NCI-H2171 treated with DMSO at 0.1 percent for 48 hours (cell line): ENCODE measurements around the gene ZMYM2.
"Not testable (repeated sequence)": the region's sequence is repeated elsewhere in the genome, so short reads cannot be mapped to it uniquely, and the experiment has no call there.

ENCODE experiments used
- DNase-seq: peaks from one replicate; lab custom pipeline; 2025; lab: John Stamatoyannopoulos, UW

The ZMYM2 gene

DNA sequence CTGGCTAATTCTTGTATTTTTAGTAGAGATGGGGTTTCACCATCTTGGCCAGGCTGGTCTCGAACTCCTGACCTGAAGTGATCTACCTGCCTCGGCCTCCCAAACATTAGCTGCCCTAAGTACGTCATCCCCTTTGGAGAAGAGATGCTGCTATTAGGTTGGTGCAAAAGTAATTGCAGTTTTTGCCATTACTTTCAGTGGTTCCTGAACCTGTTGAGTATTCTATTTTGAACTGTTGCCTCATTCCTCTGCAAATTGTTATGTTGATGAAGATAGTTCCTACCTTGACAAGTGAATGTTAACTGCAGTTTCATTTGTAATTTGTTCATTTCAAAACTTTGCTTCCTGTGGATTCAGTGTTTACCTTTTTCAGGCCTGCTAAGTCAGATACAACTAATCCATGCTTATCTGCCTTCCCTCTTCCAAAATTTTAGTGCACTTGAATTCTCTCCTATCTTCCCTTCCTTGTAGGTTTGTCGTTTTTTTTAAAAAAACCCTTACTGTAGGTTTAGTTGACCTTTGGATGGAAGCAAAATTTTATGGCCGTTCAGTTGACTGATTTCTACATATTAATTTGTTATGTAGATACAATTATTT is 24.0 kb downstream of the ZMYM2 start:
- no peak for DNase-seq

DNA sequence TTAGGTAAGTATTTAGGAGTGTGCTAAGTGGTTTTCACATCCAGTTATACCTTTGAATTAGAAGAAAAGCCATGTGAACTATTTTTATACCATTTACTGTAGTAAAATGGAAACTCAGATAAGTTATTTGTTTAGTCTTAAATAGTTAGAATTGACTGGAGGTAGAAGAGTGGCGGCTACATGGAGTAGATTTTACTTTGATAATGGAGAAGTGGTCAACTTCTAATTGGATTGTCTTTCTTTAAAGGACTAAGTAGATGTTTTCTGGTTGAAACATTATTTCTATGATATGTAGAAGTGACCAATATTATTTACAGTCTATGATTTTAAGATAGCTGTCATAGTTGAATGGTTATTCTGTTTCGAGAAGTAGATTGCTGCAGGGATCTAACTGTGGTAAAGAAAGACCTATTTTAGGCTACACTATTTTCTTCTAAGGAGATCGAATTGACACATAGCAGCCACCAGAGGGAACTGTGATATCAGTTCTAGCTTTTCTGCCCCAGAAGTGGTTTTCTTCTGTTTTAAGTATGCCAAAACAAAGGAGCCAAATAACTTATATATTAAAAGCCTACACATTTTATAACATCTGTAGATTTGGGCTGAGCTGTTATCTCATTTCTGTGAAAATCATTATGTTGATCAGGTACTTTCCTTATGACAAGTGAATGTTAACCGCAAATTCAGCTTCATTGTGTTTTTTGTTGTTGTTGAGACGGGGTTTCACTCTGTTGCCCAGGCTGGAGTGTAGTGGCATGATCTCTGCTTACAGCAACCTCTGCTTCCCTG is 26.1 kb downstream of the ZMYM2 start:
- DNase-seq, result peak; percentile 9

DNA sequence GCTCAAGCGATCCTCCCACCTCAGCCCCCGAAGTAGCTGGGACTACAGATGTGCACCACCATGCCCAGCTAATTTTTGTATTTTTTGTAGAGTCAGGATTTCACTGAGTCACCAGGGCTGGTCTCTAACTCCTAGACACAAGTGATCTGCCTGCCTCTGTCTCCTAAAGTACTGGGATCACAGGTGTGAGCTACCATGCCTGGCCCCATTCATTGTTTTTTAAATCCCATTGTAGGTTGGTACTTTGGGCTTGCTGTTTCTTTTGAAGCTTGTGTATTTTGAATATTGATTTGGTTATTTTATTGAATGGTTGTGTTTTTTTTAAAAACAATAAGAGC is 26.7 kb downstream of the ZMYM2 start:
- no peak for DNase-seq

DNA sequence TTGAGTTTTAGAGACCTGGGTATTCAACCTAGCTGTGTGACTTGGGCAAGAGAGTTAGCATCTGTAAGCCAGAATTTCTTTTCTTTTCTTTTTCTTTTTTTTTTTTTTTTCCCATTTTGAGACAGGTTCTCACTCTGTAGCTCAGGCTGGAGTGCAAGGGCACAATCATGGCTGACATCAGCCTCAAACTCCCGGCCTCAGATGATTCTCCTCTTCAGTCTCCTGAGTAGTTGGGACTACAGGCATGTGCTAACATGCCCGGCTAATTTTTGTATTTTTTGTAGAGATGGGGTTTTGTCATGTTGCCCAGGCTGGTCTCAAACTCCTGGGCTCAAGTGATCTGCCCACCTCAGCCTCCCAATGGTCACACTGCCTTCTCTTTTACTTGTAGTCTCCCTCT is 33.0 kb downstream of the ZMYM2 start:
- no peak for DNase-seq

DNA sequence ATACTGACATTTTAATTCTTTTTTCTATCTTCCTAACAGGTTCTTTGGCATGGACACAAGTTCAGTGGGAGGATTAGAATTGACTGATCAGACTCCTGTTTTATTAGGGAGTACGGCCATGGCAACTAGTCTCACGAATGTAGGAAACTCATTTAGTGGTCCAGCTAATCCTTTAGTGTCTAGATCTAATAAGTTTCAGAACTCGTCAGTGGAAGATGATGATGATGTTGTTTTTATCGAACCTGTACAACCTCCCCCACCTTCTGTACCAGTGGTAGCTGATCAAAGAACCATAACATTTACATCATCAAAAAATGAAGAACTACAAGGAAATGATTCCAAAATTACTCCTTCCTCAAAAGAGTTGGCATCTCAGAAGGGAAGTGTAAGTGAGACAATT is 34.5 kb downstream of the ZMYM2 start:
- no peak for DNase-seq

DNA sequence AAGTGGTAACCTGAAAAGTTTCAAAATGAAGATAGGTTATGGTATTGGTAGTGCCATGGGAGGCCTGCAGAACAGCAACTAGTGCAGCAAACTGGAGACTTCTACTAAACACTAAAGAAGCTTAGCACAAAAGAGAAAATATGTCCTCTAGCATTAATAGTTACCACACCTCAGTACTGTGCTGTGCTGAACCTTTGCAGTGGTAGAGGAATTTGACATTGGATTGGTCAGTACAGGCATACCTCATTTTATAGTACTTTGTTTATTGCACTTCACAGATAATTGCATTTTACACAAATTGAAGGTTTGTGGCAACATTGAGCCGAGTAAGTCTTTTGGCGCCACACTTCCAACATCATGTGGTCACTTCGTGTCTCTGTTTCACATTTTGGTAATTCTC is 40.4 kb downstream of the ZMYM2 start:
- no peak for DNase-seq

DNA sequence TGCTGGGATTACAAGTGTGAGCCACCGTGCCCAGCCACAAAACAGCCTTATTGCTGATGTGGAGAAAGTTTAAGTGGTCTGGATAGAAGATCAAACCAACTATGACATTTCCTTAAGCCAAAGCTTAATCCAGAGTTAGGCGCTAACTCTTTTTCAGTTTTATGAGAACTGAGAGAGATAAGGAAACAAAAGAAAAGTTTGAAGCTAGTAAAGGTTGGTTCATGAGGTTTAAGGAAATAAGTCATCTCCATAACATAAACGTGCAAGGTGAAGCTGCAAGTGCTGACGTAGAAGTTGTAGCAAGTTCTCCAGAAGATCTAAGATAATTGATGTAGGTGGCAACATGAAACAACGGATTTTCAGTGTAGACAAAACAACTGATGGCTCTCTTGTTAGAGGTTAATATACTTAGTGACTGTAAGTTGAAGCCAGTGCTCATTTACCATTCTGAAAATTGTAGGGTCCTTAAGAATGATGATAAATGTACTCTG is 41.6 kb downstream of the ZMYM2 start:
- DNase-seq, result no peak

DNA sequence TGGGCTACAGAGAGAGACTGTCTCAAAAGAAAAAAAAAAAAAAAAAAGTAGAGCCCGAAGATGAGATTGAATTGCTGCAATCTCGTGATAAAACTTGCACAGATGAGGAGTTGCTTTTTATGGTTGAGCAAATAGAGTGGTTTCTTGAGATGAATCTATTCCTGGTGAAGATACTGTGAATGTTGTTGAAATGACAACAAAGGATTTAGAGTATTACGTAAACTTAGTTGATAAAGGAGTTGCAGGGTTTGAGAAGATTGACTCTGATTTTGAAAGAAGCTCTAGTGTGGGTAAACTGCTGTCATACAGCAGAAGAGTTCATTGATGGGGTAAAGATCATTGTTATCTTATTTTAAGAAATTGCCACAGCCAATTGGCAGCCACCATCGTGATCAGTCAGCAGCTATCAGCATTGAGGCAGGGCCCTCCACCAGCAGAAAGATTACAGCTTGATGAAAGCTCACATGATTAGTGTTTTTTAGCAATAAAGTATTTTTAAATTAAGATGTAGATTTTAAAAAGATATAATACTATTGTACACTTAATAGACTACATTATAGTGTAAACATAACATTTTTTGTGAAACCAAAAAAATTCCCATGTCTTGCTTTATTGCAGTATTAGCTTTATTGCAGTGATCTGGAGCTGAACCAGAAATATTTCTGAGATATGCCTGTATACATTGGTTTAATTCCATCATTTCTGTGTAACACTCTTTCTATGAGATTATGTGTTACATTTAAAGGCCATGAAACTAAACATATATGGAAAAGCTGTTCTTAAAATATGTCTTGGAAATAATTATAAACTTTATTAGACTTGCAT is 43.1 kb downstream of the ZMYM2 start:
- DNase-seq, result no peak

DNA sequence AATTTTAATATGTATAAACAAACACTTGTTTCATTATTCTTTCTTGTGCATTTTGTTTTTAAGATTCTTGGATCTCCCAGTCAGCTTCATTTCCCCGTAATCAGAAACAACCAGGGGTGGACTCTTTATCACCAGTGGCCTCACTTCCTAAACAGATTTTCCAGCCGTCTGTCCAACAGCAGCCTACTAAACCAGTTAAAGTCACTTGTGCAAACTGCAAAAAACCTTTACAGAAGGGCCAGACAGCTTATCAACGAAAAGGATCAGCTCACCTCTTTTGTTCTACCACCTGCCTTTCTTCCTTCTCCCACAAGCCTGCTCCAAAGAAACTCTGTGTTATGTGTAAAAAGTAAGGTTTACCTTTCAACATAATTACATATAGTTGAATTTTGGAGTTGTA is 44.3 kb downstream of the ZMYM2 start:
- no peak for DNase-seq

DNA sequence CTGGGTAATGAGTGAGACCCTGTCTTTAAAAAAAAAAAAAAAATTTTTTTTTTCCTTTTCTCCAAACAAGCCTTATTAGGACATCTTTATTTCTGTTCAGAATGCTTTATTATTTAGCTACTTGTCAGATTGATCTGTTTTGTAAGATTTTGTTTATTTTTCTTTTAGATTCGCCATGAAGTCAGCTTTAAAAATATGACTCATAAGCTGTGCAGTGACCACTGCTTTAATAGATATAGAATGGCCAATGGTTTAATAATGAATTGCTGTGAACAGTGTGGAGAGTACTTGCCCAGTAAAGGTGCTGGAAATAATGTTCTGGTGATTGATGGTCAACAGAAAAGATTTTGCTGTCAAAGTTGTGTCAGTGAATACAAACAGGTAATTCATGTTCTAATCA is 47.7 kb downstream of the ZMYM2 start:
- no peak for DNase-seq

DNA sequence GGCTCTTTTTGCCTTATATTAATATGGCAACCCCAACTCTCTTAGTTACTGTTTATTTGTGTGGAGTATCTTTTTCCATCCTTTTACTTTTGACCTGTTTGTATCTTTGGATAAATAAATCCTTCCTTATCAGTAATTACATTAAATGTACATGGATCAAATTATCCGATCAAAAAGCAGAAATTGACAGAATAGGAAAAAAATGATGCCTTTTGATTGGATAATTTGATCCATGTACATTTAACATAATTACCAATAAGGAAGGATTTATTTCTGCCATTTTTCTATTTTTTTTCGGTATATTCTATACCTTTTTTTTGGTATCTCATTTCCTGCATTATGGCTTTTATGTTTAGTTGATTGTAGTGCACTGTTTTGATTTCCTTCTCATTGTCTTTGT is 57.2 kb downstream of the ZMYM2 start:
- no peak for DNase-seq

DNA sequence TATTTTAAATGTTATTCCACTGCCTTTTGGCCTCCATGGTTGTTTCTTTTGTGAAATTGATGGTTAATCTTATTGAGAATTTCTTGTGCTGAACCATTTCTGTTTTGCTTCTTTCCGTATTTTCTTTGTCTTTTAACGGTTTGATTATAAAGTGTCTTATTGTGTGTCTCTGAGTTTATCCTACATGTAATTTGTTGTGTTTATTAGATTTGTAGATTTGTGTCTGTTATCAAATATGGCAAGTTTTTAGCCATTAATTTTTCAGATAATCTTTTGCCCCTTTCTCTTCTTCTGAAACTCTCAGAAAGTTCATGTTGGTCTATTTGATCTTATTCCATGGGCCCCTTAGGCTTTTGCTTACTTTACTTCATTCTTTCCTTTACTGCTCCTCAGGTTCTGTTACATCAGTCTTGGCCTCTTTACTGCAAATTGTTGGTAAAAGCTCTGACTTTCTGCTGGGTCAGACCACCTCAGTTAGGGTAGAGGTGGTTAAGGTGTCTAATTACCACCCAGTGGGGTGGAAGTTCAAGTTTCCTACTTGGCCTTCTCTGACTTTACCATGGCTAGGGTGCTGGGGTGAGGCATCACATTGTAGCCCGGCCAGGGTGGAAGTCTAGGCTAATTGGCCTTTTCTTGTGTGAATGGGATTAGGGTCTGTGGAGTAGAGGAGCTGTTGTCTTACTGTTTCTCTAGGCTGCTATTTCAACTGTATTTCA is 58.3 kb downstream of the ZMYM2 start:
- no peak for DNase-seq

DNA sequence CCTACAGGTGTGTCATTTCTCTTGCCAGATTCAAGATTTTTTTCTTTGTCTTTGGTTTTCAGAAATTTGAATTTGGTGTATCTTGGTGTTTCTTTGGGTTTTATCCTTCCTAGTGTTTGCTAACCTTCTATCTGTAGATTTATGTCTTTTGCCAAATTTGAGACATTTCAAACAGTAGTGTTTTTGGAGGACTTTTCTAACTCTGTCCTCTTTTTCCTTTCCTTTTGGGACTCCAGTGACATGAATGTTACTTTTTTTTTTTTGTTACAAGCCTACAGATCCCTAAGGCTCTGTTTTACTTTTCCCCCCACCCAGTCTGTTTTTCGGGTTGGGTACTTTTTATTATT is 58.8 kb downstream of the ZMYM2 start:
- DNase-seq, result no peak

DNA sequence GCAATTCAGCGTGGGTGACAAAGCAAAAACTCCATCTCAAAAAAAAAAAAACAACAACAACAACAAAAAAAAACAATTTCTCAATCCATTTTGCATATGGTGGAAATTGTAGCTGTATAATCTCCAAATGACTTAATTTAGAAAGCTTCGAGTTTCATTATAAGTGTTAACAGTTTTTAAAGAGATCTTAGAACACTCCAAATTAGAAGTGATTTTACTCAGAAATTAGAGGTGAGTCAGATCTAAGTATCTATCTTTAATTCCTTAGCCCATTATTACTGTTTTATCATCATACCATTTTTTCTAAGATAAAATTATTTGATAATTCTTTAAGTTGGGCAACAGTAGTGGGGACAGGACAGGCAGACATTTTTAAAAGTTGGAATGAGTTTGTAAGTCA is 60.5 kb downstream of the ZMYM2 start:
- DNase-seq, result no peak

DNA sequence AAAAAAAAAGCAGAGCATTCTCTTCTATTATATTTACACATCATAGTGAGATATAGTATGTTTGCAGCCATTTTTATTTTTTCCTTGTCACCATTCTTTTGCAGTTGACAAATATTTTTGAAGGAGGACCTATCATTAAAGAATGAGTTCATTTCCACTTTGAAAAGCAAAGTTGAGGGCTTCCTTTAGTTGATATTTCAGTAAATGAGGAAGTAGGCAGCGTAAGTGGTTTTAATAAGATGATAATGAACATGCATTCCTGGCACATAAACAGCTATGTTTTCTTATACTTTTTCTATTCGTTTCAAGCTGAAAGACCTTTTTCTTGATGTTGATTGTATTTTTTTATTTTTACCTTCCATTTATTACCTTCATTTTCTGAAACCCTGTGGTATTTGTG is 66.2 kb downstream of the ZMYM2 start:
- DNase-seq, result no peak

DNA sequence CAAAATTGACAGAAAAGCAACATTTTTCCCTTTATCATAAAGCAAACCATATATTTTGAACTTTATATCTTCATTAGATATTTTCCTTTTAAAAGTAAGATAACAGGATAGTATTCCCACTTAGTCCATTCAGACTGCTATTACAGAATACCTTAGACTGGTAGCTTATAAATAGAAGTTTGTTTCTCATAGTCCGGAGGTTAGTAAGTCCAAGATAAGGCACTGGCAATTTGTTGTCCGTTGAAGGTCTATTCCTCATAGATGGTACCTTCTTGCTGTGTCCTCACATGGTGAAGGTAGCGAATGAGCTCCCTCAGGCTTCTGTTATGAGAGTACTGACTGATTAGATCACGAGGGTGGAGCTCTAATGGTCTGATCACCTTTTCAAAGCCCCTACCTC is 70.4 kb downstream of the ZMYM2 start:
- no peak for DNase-seq

DNA sequence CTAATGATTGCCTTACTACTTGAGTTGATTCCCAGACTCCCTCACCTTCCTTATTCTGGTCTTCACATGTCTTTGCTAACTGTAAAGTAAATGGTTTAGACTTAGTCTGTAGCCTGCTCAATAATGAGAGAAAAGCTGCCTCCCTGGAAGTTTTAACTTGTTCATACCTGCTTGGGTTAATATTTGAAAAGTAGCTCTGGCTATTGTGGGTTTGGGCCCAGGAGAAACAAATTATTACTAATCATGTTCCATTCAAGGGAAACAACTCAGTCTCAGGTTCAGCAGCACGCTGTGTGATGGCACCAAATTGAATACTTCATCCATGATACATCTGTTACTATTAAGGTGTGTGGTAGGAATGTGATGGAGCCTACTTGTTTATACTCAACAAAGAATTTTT is 75.0 kb downstream of the ZMYM2 start:
- no peak for DNase-seq

DNA sequence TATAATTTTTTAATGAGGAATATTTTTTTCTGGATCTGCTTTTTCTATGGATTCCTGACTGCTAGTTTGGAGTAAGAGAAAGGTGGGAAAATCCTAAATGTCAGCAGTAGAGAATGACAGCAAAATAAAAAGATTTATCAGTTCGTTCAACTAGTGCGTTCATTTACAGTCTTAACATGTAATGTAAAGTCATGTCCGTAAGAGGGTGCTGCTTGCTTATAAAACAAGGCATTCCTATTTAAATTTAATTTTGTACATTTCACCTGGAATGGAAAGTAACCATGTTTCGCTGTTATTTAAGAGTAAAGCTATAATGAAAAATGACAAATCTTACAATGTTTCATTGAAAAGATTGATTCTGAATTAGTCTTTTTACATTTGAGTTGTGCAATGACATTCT is 76.6 kb downstream of the ZMYM2 start:
- DNase-seq, result no peak

DNA sequence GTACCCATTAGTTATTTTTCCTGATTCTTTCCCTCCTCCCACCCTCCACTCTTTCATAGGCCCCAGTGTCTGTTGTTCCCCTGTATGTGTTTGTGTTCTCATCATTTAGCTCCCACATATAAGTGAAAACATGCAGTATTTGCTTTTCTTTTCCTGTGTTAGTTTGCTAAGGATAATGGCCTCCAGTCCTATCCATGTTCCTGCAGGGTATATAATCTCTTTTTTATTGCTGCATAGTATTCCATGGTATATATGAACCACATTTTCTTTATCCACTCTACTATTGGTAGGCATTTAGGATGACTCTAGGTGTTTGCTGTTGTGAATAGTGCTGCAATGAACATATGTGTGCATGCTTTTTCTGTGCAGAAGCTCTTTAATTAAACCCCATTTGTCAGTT is 79.4 kb downstream of the ZMYM2 start:
- DNase-seq, result no peak

DNA sequence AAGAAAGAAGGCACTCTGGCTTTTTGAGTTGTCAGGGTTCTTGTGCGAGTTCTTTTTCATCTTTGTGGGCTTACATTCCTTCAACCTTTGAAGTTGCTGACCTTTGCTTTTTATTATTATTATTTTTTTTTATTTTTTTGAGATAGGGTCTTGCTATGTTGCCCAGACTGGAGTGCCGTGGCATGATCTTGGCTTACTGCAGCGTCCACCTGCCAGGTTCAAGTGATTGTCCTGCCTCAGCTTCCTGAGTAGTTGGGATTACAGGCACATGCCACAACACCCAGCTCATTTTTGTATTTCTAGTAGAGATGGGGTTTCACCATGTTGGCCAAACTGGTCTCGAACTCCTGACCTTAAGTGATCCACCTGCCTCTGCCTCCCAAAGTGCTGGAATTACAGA is 84.1 kb downstream of the ZMYM2 start:
- not testable (repeated sequence) for DNase-seq

DNA sequence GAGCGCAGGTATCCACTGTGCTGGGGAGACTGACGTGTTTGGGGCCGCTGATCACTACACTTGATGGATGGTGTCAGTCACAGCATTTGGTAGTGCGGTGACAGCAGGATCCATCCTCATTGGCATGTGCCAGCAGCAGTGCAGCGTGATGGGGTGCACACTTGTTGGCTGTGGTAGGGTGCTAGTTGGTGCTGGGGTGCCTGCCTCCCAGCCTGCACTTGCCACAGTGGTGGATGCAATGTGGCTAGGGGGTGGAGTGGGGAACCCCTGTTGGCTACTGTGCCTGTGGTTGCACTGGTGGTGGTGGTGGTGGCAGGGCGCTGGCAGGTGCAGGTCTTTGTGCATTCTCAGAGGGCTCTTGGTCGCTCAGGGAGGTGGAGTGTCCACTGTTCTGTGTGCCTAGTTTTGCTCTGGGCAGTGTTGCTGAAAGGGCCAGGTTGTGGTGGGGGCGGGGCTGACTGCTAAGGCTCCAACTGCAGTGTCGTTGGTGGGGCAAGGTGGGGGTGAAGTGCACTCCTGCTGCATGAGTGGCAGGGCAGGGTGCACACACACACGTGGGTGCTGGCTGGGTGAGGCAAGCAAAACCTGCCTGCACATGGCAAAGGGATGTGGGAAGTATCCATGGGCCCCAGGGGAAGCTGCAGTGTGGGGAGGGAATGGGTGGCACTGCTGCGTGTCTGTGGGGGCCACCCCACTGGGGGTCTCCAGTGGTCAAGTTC is 84.8 kb downstream of the ZMYM2 start:
- DNase-seq, result no peak

DNA sequence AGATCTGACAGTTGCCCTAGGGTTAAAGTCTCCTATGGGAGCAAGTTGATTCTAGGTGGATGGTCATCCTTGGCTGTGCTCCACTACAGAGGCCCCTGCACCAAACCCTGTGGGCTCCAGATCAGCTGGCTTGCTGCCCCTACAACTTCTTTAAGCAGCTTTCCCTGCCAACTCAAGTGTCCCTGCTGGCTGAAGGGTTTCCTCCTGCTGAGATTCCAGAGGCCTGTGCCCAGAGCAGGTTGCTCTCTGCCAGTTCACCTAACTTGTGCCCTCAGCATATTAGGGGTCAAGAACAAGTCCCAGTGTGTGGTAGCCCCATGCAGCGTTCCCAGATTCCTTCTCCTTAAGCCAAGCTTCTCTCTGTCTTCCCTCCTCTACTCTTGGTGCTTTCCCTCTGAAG is 85.6 kb downstream of the ZMYM2 start:
- no peak for DNase-seq
